ENCODE data around the gene CMTM4. TPM values are rescaled to one million over a fixed set of nuclear protein-coding genes. Genes with fewer than 3 reads are reported as not detected.
A peak's percentile ranks its signal among the peaks of the same experiment; 100 is the strongest.

The CMTM4 gene
- total RNA-seq, 1 donor = 20.7 TPM

GRCh38 chr16:66594739-66595138, 101.8 kb downstream of the CMTM4 start:
- TF ChIP-seq CTCF (IDR thresholded peaks at IDR 0.05; ENCODE audit: insufficient read depth, low read depth, low read length) = no peak
- H3K4me3 ChIP-seq (ENCODE audit: low read depth, low read length) = no peak overlapping the region
- no peak for DNase-seq (ENCODE audit: low read depth)

- no peak for DNase-seq (ENCODE audit: low read depth)
- H3K4me3 ChIP-seq (ENCODE audit: low read depth, low read length) = no peak overlapping the region
- TF ChIP-seq CTCF (IDR thresholded peaks at IDR 0.05; ENCODE audit: insufficient read depth, low read depth, low read length) = no peak
Measured at GRCh38 chr16:66592814-66593213, 103.7 kb downstream of the CMTM4 start.

- no peak for DNase-seq (ENCODE audit: low read depth)
- H3K4me3 ChIP-seq (ENCODE audit: low read depth, low read length) = no peak overlapping the region
- no peak for TF ChIP-seq CTCF (IDR thresholded peaks at IDR 0.05; ENCODE audit: insufficient read depth, low read depth, low read length)
Measured at GRCh38 chr16:66592241-66592640, 104.3 kb downstream of the CMTM4 start.

GRCh38 chr16:66591018-66591417, 105.5 kb downstream of the CMTM4 start:
- DNase-seq (ENCODE audit: low read depth) = no peak
- TF ChIP-seq CTCF (IDR thresholded peaks at IDR 0.05; ENCODE audit: insufficient read depth, low read depth, low read length) = no peak
- no peak overlapping the region for H3K4me3 ChIP-seq (ENCODE audit: low read depth, low read length)

GRCh38 chr16:66590322-66590721, 106.2 kb downstream of the CMTM4 start:
- H3K4me3 ChIP-seq (ENCODE audit: low read depth, low read length) = no peak overlapping the region
- DNase-seq (ENCODE audit: low read depth) = no peak
- no peak for TF ChIP-seq CTCF (IDR thresholded peaks at IDR 0.05; ENCODE audit: insufficient read depth, low read depth, low read length)

GRCh38 chr16:66588981-66589713, 107.4 kb downstream of the CMTM4 start:
- DNase-seq (ENCODE audit: low read depth) = peak; percentile 47
- H3K4me3 ChIP-seq (ENCODE audit: low read depth, low read length) = no peak overlapping the region

More at GRCh38 chr16:66588981-66589713, 107.4 kb downstream of the CMTM4 start:
- TF ChIP-seq CTCF (IDR thresholded peaks at IDR 0.05; ENCODE audit: insufficient read depth, low read depth, low read length) = peak; percentile 82
